T-cell (primary cell): ENCODE data around the gene TAF11L7. TPM values are rescaled to one million over a fixed set of nuclear protein-coding genes. Genes with fewer than 3 reads are reported as not detected.
"Not testable (repeated sequence)": the region's sequence is repeated elsewhere in the genome, so short reads cannot be mapped to it uniquely, and the experiment has no call there.

Experiments used
- ATAC-seq, 4 experiments: fragments of 200-7000 bp in 3 of 4; fragments of 150-1000 bp in 1 of 4; cut with Tn5 transposase; replicated peaks in 1 of 4; 1 replicate in 3 of 4; 2 replicates in 1 of 4; pipeline ENCODE4 v1.10.0; 2021; ENCODE audit warnings: moderate library complexity in 3 of 4, mild to moderate bottlenecking in 2 of 4, moderate number of reproducible peaks in 1 of 4
- CTCF ChIA-PET, 2 donors: fragments of 300-600 bp; sonication (Branson Sonifier 250); formaldehyde crosslinking; loops; one replicate each; lab custom pipeline; 2022; ENCODE audit warnings: antibody characterized with exemption in 2 of 2; lab: Charles Lee
- POLR2A ChIA-PET, 2 donors: fragments of 300-600 bp; sonication (Branson Sonifier 250); formaldehyde crosslinking; loops; one replicate each; lab custom pipeline; 2022; ENCODE audit warnings: antibody characterized with exemption in 2 of 2; lab: Charles Lee
- DNase-seq, 35 experiments: peaks; one replicate each; pipeline versions ENCODE4 v3.0.0 to v3.0.0-alpha.2; 2013 to 2023
- H3K27ac ChIP-seq: one replicate; pipeline ENCODE4 v1.5.1; 2013; ENCODE audit warnings: low read length
- H3K27me3 ChIP-seq, 2 experiments: replicated peaks in 1 of 2; 1 replicate in 1 of 2; 2 replicates in 1 of 2; pipeline versions ENCODE4 v1.6.1 to v1.7.0; 2013; ENCODE audit warnings: low read length in 1 of 2, mixed read lengths in 1 of 2; ENCODE audit not compliant: control insufficient read depth in 2 of 2, insufficient read depth in 2 of 2; ENCODE audit errors: extremely low read depth in 1 of 2
- H3K36me3 ChIP-seq, 2 donors: 1 replicate in 1 of 2; 2 replicates in 1 of 2; pipeline versions ENCODE4 v1.6.1 to v1.7.0; 2013; ENCODE audit warnings: low read length in 1 of 2; ENCODE audit not compliant: control insufficient read depth in 2 of 2, insufficient read depth in 1 of 2; ENCODE audit errors: extremely low read depth in 1 of 2
- H3K4me1 ChIP-seq, 2 experiments: 1 replicate in 1 of 2; 2 replicates in 1 of 2; pipeline versions ENCODE4 v1.6.1 to v1.7.0; 2013; ENCODE audit warnings: low read length in 2 of 2, mixed read lengths in 1 of 2; ENCODE audit not compliant: insufficient read depth in 2 of 2, control insufficient read depth in 1 of 2; ENCODE audit errors: extremely low read depth in 1 of 2
- H3K4me3 ChIP-seq, 2 donors: 1 replicate in 1 of 2; 2 replicates in 1 of 2; pipeline versions ENCODE4 v1.5.1 to v1.7.0; 2013; ENCODE audit warnings: mild to moderate bottlenecking in 2 of 2, low read length in 1 of 2, moderate library complexity in 1 of 2; ENCODE audit not compliant: control insufficient read depth in 1 of 2; ENCODE audit errors: extremely low read depth in 1 of 2
- H3K9me3 ChIP-seq: 2 replicates; pipeline ENCODE4 v1.7.0; 2013
- H3K27ac Mint-ChIP-seq, 2 donors: one replicate each; pipeline ENCODE4 v1.8.0; 2020 to 2021; ENCODE audit warnings: mild to moderate bottlenecking in 2 of 2, mixed read lengths in 2 of 2
- H3K27me3 Mint-ChIP-seq, 2 donors: one replicate each; pipeline ENCODE4 v1.8.0; 2021 to 2022; ENCODE audit warnings: mixed read lengths in 2 of 2
- H3K36me3 Mint-ChIP-seq: one replicate; pipeline ENCODE4 v1.8.0; 2021; ENCODE audit warnings: mixed read lengths
- H3K4me1 Mint-ChIP-seq, 3 donors: one replicate each; pipeline ENCODE4 v1.8.0; 2020 to 2022; ENCODE audit warnings: mixed read lengths in 3 of 3, mild to moderate bottlenecking in 1 of 3
- H3K4me3 Mint-ChIP-seq, 3 donors: one replicate each; pipeline ENCODE4 v1.8.0; 2020 to 2022; ENCODE audit warnings: mild to moderate bottlenecking in 3 of 3, mixed read lengths in 3 of 3, moderate library complexity in 3 of 3
- H3K9me3 Mint-ChIP-seq, 3 donors: one replicate each; pipeline ENCODE4 v1.8.0; 2020 to 2022; ENCODE audit warnings: mixed read lengths in 3 of 3
- WGBS: methylation state at CpG from one replicate; pipeline ENCODE4 v1.1.5; 2013; ENCODE audit warnings: missing lambda C conversion rate; ENCODE audit not compliant: insufficient coverage; 5-methylcytosine and 5-hydroxymethylcytosine counted together
- total RNA-seq, 35 experiments: library from RNA in 6 of 35; stranded (reverse) in 6 of 35; fragments of 120-200 nt in 1 of 35; gene quantifications; one replicate each; pipeline versions ENCODE4 v1.2.1 to v1.2.4 and lab custom pipeline; 2013 to 2026

Gene TAF11L7
- total RNA-seq, 5 donors from 2014 or later (not counting 1 experiment from before 2014, with no cell fraction given): not detected

DNA sequence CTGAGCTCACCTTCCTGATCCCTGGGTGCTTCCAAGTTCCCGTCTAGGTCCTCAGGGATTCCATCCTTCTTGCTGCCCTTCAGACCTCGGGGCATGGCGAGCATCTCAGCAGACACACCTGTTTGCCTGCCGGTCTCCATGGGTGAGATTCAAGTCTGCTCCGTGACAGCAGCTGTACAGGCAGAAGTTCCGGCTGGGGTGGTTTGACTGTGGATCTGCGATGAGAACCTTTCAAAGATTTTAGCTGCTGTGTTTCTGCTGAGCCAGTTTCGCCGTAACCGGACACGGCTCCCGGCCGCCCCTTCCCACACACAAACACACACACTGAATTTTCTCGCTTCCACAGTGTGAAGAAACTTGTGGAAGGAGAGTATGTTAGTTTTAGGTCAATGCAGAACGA lies 8.7 kb upstream of the TAF11L7 start, which contains the start of gene TAF11L9:
TAF11L9 (minus strand) TSS at position 140 of the 400 bp plus-strand sequence.
- H3K4me3 Mint-ChIP-seq, H3K9me3 Mint-ChIP-seq, H3K36me3 ChIP-seq, H3K4me1 Mint-ChIP-seq, H3K9me3 ChIP-seq, H3K27ac Mint-ChIP-seq, H3K27me3 ChIP-seq, POLR2A ChIA-PET, H3K27ac ChIP-seq, H3K36me3 Mint-ChIP-seq, H3K4me3 ChIP-seq, H3K4me1 ChIP-seq, ATAC-seq, H3K27me3 Mint-ChIP-seq, DNase-seq, CTCF ChIA-PET: not testable (repeated sequence)
- no CpG with 5 or more reads among the region's 15 CpGs for WGBS

DNA sequence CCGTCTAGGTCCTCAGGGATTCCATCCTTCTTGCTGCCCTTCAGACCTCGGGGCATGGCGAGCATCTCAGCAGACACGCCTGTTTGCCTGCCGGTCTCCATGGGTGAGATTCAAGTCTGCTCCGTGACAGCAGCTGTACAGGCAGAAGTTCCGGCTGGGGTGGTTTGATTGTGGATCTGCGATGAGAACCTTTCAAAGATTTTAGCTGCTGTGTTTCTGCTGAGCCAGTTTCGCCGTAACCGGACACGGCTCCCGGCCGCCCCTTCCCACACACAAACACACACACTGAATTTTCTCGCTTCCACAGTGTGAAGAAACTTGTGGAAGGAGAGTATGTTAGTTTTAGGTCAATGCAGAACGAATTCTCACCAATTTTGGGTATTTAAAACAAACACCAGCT lies 5.3 kb upstream of the TAF11L7 start, which contains the start of gene TAF11L8:
TAF11L8 (minus strand) TSS at position 101 of the 400 bp plus-strand sequence.
- H3K27me3 Mint-ChIP-seq, H3K9me3 ChIP-seq, H3K4me3 Mint-ChIP-seq, H3K27me3 ChIP-seq, H3K4me1 ChIP-seq, H3K4me1 Mint-ChIP-seq, H3K27ac ChIP-seq, DNase-seq, CTCF ChIA-PET, H3K36me3 ChIP-seq, H3K4me3 ChIP-seq, H3K9me3 Mint-ChIP-seq, ATAC-seq, POLR2A ChIA-PET, H3K27ac Mint-ChIP-seq, H3K36me3 Mint-ChIP-seq: not testable (repeated sequence)
- WGBS: no CpG with 5 or more reads among the region's 16 CpGs

Other genes starting within 250 kb of the TAF11L7 start
- not detected for gene TAF11L2, start 87.5 kb downstream of the TAF11L7 start, total RNA-seq
- not detected for gene TAF11L3, start 67.4 kb downstream of the TAF11L7 start, total RNA-seq
- gene TAF11L4, start 64.0 kb downstream of the TAF11L7 start, total RNA-seq: not detected
- gene TAF11L5, start 60.5 kb downstream of the TAF11L7 start, total RNA-seq: not detected
- gene TAF11L6, start 57.1 kb downstream of the TAF11L7 start, total RNA-seq: not detected
- not detected for gene TAF11L8, start 5.2 kb upstream of the TAF11L7 start, total RNA-seq
- gene TAF11L9, start 8.6 kb upstream of the TAF11L7 start, total RNA-seq: not detected
- not detected for gene TAF11L10, start 12.1 kb upstream of the TAF11L7 start, total RNA-seq
- gene TAF11L11, start 18.4 kb upstream of the TAF11L7 start, total RNA-seq: not detected
- gene TAF11L12, start 24.6 kb upstream of the TAF11L7 start, total RNA-seq: not detected
- not detected for gene TAF11L13, start 46.3 kb upstream of the TAF11L7 start, total RNA-seq
- gene TAF11L14, start 48.7 kb upstream of the TAF11L7 start, total RNA-seq: not detected